A549 treated with dexamethasone at 1 μM for 4 hours (cell line): ENCODE data around the gene MIEN1. TPM values are rescaled to one million over a fixed set of nuclear protein-coding genes. Genes with fewer than 3 reads are reported as not detected.

Experiments
- total RNA-seq: library from RNA; stranded (reverse); fragments of 200-300 nt; extraction: Qiagen RNA extraction; gene quantifications from 5 replicates; pipeline ENCODE4 v1.2.3, GENCODE V29; 2022

Gene MIEN1
- total RNA-seq, result 79.9 to 98.8 TPM (median 83.5 TPM) in 5 replicates

GRCh38 chr17:39730095-39730921 lies at the start of gene MIEN1:
Gene MIEN1, minus strand, starts transcription at chr17:39730532. Its CDS starts 37 bp downstream, at chr17:39730495.

GRCh38 chr17:39737760-39738567 lies 7.6 kb upstream of the MIEN1 start, which contains the start of gene GRB7:
Gene GRB7, plus strand, starts transcription at chr17:39737938. Its CDS starts 4,364 bp downstream, at chr17:39742302.

DNA sequence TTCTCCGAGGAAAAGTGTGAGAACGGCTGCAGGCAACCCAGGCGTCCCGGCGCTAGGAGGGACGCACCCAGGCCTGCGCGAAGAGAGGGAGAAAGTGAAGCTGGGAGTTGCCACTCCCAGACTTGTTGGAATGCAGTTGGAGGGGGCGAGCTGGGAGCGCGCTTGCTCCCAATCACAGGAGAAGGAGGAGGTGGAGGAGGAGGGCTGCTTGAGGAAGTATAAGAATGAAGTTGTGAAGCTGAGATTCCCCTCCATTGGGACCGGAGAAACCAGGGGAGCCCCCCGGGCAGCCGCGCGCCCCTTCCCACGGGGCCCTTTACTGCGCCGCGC lies 30.5 kb downstream of the MIEN1 start, which contains the start of gene ERBB2:
TSS of gene ERBB2 (plus strand) at position 247 of the 330 bp plus-strand sequence. CDS start 175 bp downstream, outside the sequence.

GRCh38 chr17:39687546-39688474 lies 42.5 kb downstream of the MIEN1 start, which contains the start of gene PGAP3:
Gene PGAP3, minus strand, starts transcription at chr17:39688057. Its CDS starts 43 bp downstream, at chr17:39688014.

Other genes starting within 250 kb of the MIEN1 start
- not detected in 5 replicates for gene NEUROD2, start 122.6 kb downstream of the MIEN1 start, total RNA-seq
- 0.09 to 0.21 TPM (median 0.14 TPM) in 5 replicates for gene PPP1R1B, start 103.6 kb downstream of the MIEN1 start, total RNA-seq
- gene STARD3, start 93.4 kb downstream of the MIEN1 start, total RNA-seq, result 34.5 to 66.2 TPM (median 64.6 TPM) in 5 replicates
- gene TCAP, start 65.2 kb downstream of the MIEN1 start, total RNA-seq, result 0.53 to 1.1 TPM (median 0.92 TPM) in 5 replicates
- 0.27 to 0.82 TPM (median 0.52 TPM) in 5 replicates for gene PNMT, start 62.1 kb downstream of the MIEN1 start, total RNA-seq
- gene PGAP3, start 42.5 kb downstream of the MIEN1 start, total RNA-seq, result 6.9 to 8.0 TPM (median 7.5 TPM) in 5 replicates
- 22.8 to 36.6 TPM (median 33.4 TPM) in 5 replicates for gene ERBB2, start 30.5 kb downstream of the MIEN1 start, total RNA-seq
- 3.5 to 5.7 TPM (median 4.8 TPM) in 5 replicates for gene GRB7, start 7.4 kb upstream of the MIEN1 start, total RNA-seq
- not detected in 5 replicates for gene IKZF3, start 133.8 kb upstream of the MIEN1 start, total RNA-seq
- gene ZPBP2, start 137.7 kb upstream of the MIEN1 start, total RNA-seq, result not detected in 5 replicates
- gene GSDMB, start 188.1 kb upstream of the MIEN1 start, total RNA-seq, result 1.2 to 2.4 TPM (median 2.2 TPM) in 5 replicates
- 33.0 to 41.3 TPM (median 37.4 TPM) in 5 replicates for gene ORMDL3, start 197.1 kb upstream of the MIEN1 start, total RNA-seq
- gene LRRC3C, start 197.2 kb upstream of the MIEN1 start, total RNA-seq, result not detected in 5 replicates
- not detected in 5 replicates for gene GSDMA, start 232.5 kb upstream of the MIEN1 start, total RNA-seq